OCI-LY7 (cell line): ENCODE results near the gene NKX2-8. TPM values are rescaled to one million over a fixed set of nuclear protein-coding genes. Genes with fewer than 3 reads are reported as not detected.

Experiments used
- BruUV-seq: library from RNA; stranded (reverse); fragments of 400-500 nt; replicated peaks from 2 replicates; lab custom pipeline; 2021; lab: Mats Ljungman, UMichigan
- CTCF ChIA-PET: fragments of 300-600 bp; sonication (Branson Sonifier 250); formaldehyde crosslinking; loops from one replicate; lab custom pipeline; 2022; ENCODE audit warnings: antibody characterized with exemption; ENCODE audit not compliant: unreplicated experiment; lab: Charles Lee
- POLR2A ChIA-PET: fragments of 300-600 bp; sonication (Branson Sonifier 250); formaldehyde crosslinking; loops from one replicate; lab custom pipeline; 2022; ENCODE audit warnings: antibody characterized with exemption; lab: Charles Lee
- DNase-seq: peaks from one replicate; pipeline ENCODE4 v3.0.0-alpha.2; 2015; ENCODE audit warnings: low spot score
- H2AFZ ChIP-seq: fragments of 200-600 bp; sonication (generic), shearing (Covaris generic); 2 replicates; pipeline ENCODE4 v1.6.1; 2014; ENCODE audit warnings: mild to moderate bottlenecking, antibody characterized with exemption, low read length, moderate library complexity
- H3K27ac ChIP-seq: fragments of 200-600 bp; sonication (generic); 2 replicates; pipeline ENCODE4 v1.5.1; 2014; ENCODE audit warnings: mixed run types, low read depth, mild to moderate bottlenecking, moderate library complexity, low read length, inconsistent platforms; ENCODE audit not compliant: poor library complexity, severe bottlenecking
- H3K36me3 ChIP-seq: fragments of 200-600 bp; sonication (generic); 2 replicates; pipeline ENCODE4 v1.6.1; 2014; ENCODE audit warnings: mild to moderate bottlenecking, antibody characterized with exemption, low read length, moderate library complexity, mixed read lengths; ENCODE audit not compliant: insufficient read depth
- H3K4me1 ChIP-seq: fragments of 200-600 bp; sonication (generic); 2 replicates; pipeline ENCODE4 v1.5.1; 2014; ENCODE audit warnings: mild to moderate bottlenecking, low read length; ENCODE audit not compliant: insufficient read depth, poor library complexity, severe bottlenecking
- H3K4me2 ChIP-seq: fragments of 200-600 bp; sonication (generic); 2 replicates; pipeline ENCODE4 v1.6.1; 2014; ENCODE audit warnings: mild to moderate bottlenecking, low read length
- H3K4me3 ChIP-seq: fragments of 200-600 bp; sonication (generic); 2 replicates; pipeline ENCODE4 v1.5.1; 2014; ENCODE audit warnings: mild to moderate bottlenecking, low read depth, low read length; ENCODE audit not compliant: poor library complexity, severe bottlenecking
- H3K79me2 ChIP-seq: fragments of 200-600 bp; sonication (generic); 2 replicates; pipeline ENCODE4 v1.6.1; 2016; ENCODE audit warnings: low read depth, mild to moderate bottlenecking, low read length, moderate library complexity, mixed read lengths; ENCODE audit not compliant: insufficient read depth
- H3K9me2 ChIP-seq: fragments of 200-600 bp; sonication (generic); 2 replicates; pipeline ENCODE4 v1.6.1; 2016; ENCODE audit warnings: mild to moderate bottlenecking, low read length, mixed read lengths; ENCODE audit not compliant: insufficient read depth
- H3K9me3 ChIP-seq: fragments of 200-600 bp; sonication (generic); 2 replicates; pipeline ENCODE4 v1.6.1; 2014; ENCODE audit warnings: mild to moderate bottlenecking, mixed run types, low read length, mixed read lengths
- H4K20me1 ChIP-seq: fragments of 200-600 bp; sonication (generic); 2 replicates; pipeline ENCODE4 v1.6.1; 2014; ENCODE audit warnings: mild to moderate bottlenecking, antibody characterized with exemption, low read length, moderate library complexity, mixed read lengths; ENCODE audit not compliant: insufficient read depth
- EZH2phosphoT487 ChIP-seq: fragments of 200-600 bp; sonication (generic); IDR thresholded peaks from 2 replicates; pipeline ENCODE4 v1.6.1; 2018; ENCODE audit warnings: low read depth, borderline replicate concordance, mild to moderate bottlenecking, mixed run types, antibody characterized with exemption, low read length, moderate library complexity, mixed read lengths
- intact Hi-C: fragments of 100-400 bp; cut with micrococcal nuclease; formaldehyde crosslinking; loops from one replicate; pipeline ENCODE4 v1.10.0; 2022; ENCODE audit not compliant: unreplicated experiment
- total RNA-seq, 2 experiments: library from RNA; depleted of rRNA in 1 of 2; stranded (reverse); fragments of >200 nt in 1 of 2; shearing (Covaris generic) in 1 of 2; gene quantifications; 2 replicates each; pipeline ENCODE4 v1.2.3, GENCODE V29; 2014 to 2022
- TF ChIP-seq, protein P1 (sequence below): fragments of 200-600 bp; sonication (generic); conservative IDR thresholded peaks from 2 replicates; pipeline ENCODE4 v1.5.1; 2014; ENCODE audit warnings: mild to moderate bottlenecking, antibody characterized with exemption, low read length, moderate library complexity, mixed read lengths

NKX2-8 gene
- total RNA-seq, 2 experiments from 2014 or later = not detected

DNA sequence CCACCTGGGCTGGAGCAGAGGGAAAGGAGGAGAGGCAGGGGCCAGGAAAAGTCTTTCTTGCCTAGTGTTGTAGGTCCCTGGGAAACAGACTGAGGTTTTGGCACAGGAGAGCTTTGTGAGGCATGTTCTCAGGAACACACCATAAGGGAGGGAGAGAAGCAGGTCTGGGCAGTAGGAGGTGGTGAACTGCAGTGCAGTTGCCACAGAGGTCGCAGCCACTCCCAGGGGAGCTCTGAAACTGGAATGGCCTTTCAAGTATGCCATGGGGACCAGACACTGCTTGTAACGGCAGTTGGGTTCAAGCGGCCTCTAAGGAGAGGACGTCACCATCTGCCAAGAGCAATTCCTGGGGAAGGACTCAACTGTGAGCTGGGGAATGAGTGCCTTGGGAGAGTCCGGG, 35.4 kb upstream of the NKX2-8 start:
- TF ChIP-seq, protein P1, sequence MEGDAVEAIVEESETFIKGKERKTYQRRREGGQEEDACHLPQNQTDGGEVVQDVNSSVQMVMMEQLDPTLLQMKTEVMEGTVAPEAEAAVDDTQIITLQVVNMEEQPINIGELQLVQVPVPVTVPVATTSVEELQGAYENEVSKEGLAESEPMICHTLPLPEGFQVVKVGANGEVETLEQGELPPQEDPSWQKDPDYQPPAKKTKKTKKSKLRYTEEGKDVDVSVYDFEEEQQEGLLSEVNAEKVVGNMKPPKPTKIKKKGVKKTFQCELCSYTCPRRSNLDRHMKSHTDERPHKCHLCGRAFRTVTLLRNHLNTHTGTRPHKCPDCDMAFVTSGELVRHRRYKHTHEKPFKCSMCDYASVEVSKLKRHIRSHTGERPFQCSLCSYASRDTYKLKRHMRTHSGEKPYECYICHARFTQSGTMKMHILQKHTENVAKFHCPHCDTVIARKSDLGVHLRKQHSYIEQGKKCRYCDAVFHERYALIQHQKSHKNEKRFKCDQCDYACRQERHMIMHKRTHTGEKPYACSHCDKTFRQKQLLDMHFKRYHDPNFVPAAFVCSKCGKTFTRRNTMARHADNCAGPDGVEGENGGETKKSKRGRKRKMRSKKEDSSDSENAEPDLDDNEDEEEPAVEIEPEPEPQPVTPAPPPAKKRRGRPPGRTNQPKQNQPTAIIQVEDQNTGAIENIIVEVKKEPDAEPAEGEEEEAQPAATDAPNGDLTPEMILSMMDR = no peak
- no peak for TF ChIP-seq EZH2phosphoT487
- no peak for DNase-seq
- BruUV-seq = no TSS peak
- Histone ChIP-seq H3K4me1 (no peaks in the 10 kb centered on the region), H3K27ac (no peak overlapping the region), H2AFZ (no peak overlapping the region), H3K9me3 (no peaks in the 10 kb centered on the region), H3K9me2 (no peaks in the 10 kb centered on the region), H3K36me3 (no peaks in the 10 kb centered on the region), H3K4me2 (no peak overlapping the region), H3K4me3 (no peak overlapping the region), H4K20me1 (no peaks in the 10 kb centered on the region), H3K79me2 (no peaks in the 10 kb centered on the region)
- ChIA-PET CTCF (interaction anchor here (0.7 kb wide), 1 partner anchor 62 kb away, joined by 3 read pairs; no protein-coding TSS in a partner anchor), POLR2A (no interaction called here)
- intact Hi-C loops = no loop called here

DNA sequence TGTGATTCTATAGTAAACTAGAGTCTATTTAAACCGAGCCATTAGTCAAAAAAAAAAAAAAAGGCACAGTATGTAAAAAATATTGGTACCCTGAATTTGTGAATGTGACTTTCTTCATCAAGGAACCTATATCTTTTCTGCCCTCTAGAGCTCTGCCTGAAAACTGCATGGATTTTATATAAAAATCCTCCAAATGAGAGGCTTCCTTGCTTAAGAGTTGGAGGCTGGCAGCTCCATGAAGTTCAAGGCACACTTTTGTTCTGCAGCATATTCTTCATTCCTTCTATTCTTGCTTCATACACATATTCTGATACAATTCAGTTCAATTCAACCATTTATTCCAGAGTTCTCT, 23.1 kb upstream of the NKX2-8 start:
- intact Hi-C loops = loop anchor here (5.0 kb wide), 1 partner anchor 48 kb away; no protein-coding TSS in a partner anchor
- H3K4me1 ChIP-seq = no peaks in the 10 kb centered on the region
- no peaks in the 10 kb centered on the region for H3K9me3 ChIP-seq
- H3K4me3 ChIP-seq = no peak overlapping the region
- H2AFZ ChIP-seq = no peak overlapping the region
- TF ChIP-seq, protein P1 = no peak
- no peak for TF ChIP-seq EZH2phosphoT487
- H4K20me1 ChIP-seq = no peaks in the 10 kb centered on the region
- ChIA-PET POLR2A (interaction anchor here (0.7 kb wide), 1 partner anchor 9 kb away, joined by 4 read pairs; no protein-coding TSS in a partner anchor), CTCF (no interaction called here)
- no peak overlapping the region for H3K27ac ChIP-seq
- H3K9me2 ChIP-seq = no peaks in the 10 kb centered on the region
- no TSS peak for BruUV-seq
- DNase-seq = no peak
- H3K79me2 ChIP-seq = no peaks in the 10 kb centered on the region
- no peak overlapping the region for H3K4me2 ChIP-seq
- no peaks in the 10 kb centered on the region for H3K36me3 ChIP-seq

DNA sequence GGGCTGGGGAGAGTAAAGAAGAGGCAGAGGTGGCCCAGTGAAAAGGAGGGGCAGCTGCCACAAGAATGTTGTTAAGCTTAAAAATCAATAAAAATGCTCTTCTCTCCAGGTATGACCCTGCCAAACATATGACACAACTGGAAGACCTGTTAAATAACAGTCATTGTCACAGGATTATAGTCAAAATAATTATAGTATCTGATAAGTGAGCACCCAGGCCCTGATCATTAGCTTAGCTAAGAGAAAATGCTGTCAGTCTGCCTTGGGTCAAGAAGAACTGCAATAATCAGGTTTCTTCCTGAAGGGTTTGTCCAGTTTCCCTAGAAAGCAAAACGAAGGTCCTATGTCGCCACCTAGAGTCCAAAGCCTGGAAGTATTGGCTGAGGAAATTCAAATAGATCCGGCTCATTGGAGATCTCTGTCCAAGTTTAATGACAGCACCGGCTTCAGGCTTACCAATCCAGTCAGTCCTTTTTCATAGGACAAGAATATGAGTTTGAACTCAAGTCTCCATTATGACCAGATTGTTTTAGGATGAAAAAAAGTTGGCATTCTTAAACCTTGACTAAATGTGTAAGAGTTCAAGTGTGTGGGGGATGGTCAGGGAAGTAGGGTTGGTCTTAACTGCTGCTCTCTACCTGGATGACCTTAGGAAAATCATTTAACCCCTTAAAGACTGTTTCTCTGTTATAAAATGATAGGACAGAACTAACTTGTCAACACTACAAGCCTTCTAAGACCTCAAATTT, 22.5 kb upstream of the NKX2-8 start:
- intact Hi-C loops = loop anchor here (5.0 kb wide), 1 partner anchor 48 kb away; no protein-coding TSS in a partner anchor
- Histone ChIP-seq H3K9me2 (no peaks in the 10 kb centered on the region), H3K4me3 (no peak overlapping the region), H3K27ac (no peak overlapping the region), H4K20me1 (no peaks in the 10 kb centered on the region), H3K4me1 (no peaks in the 10 kb centered on the region), H2AFZ (no peak overlapping the region), H3K9me3 (no peaks in the 10 kb centered on the region), H3K79me2 (no peaks in the 10 kb centered on the region), H3K4me2 (no peak overlapping the region), H3K36me3 (no peaks in the 10 kb centered on the region)
- TF ChIP-seq, protein P1 = peak; percentile 92
- TF ChIP-seq EZH2phosphoT487 = no peak
- no TSS peak for BruUV-seq
- ChIA-PET CTCF (no interaction called here), POLR2A (no interaction called here)
- DNase-seq = peak; percentile 66
